Glutamatergic neuron (in vitro differentiated cells): Measurements from ENCODE around the gene ZBTB46. TPM values are rescaled to one million over a fixed set of nuclear protein-coding genes. Genes with fewer than 3 reads are reported as not detected.
A peak's percentile ranks its signal among the peaks of the same experiment; 100 is the strongest.

Experiments used
- DNase-seq: peaks from one replicate; pipeline ENCODE4 v3.0.0; 2022
- H3K27ac Mint-ChIP-seq: one replicate; pipeline ENCODE4 v1.8.0; 2020; ENCODE audit warnings: mild to moderate bottlenecking, mixed read lengths, inconsistent platforms; ENCODE audit not compliant: unreplicated experiment
- H3K27me3 Mint-ChIP-seq: one replicate; pipeline ENCODE4 v1.8.0; 2020; ENCODE audit warnings: mild to moderate bottlenecking, moderate library complexity, mixed read lengths, inconsistent platforms; ENCODE audit not compliant: unreplicated experiment
- H3K36me3 Mint-ChIP-seq: one replicate; pipeline ENCODE4 v1.8.0; 2020; ENCODE audit warnings: mild to moderate bottlenecking, mixed read lengths, inconsistent platforms; ENCODE audit not compliant: unreplicated experiment
- H3K4me1 Mint-ChIP-seq: one replicate; pipeline ENCODE4 v1.8.0; 2020; ENCODE audit warnings: mild to moderate bottlenecking, low read depth, mixed read lengths, inconsistent platforms; ENCODE audit not compliant: unreplicated experiment
- H3K4me3 Mint-ChIP-seq: one replicate; pipeline ENCODE4 v1.8.0; 2020; ENCODE audit warnings: mild to moderate bottlenecking, mixed read lengths, inconsistent platforms; ENCODE audit not compliant: unreplicated experiment
- H3K9me3 Mint-ChIP-seq: one replicate; pipeline ENCODE4 v1.8.0; 2020; ENCODE audit warnings: mild to moderate bottlenecking, moderate library complexity, mixed read lengths, inconsistent platforms; ENCODE audit not compliant: unreplicated experiment
- CTCF ChIP-seq: fragments of 200-600 bp; sonication (generic); IDR thresholded peaks from one replicate; pipeline ENCODE4 v1.5.0; 2021; ENCODE audit not compliant: partially characterized antibody, unreplicated experiment
- total RNA-seq: library from RNA; stranded (reverse); fragmentation: NEBNext Ultra II Directional; extraction: Animal tissue kit (Norgen Biotek cat#: 25700); gene quantifications from one replicate; pipeline ENCODE4 v1.2.1, GENCODE V29; 2021; ENCODE audit not compliant: unreplicated experiment

ZBTB46 gene
- total RNA-seq, 1 donor from 2014 or later: 94.4 TPM

GRCh38 chr20:63828124-63828523 lies 2.9 kb downstream of the ZBTB46 start:
- DNase-seq: no peak
- no peak for TF ChIP-seq CTCF
- Mint-ChIP-seq H3K27me3 (peaks cover 13% of the 10 kb centered on the region), H3K9me3 (peaks cover 18% of the 10 kb centered on the region), H3K36me3 (no peaks in the 10 kb centered on the region), H3K4me3 (peak overlapping the region; percentile 98), H3K4me1 (peaks cover 30% of the 10 kb centered on the region), H3K27ac (peak overlapping the region; percentile 38)

DNA sequence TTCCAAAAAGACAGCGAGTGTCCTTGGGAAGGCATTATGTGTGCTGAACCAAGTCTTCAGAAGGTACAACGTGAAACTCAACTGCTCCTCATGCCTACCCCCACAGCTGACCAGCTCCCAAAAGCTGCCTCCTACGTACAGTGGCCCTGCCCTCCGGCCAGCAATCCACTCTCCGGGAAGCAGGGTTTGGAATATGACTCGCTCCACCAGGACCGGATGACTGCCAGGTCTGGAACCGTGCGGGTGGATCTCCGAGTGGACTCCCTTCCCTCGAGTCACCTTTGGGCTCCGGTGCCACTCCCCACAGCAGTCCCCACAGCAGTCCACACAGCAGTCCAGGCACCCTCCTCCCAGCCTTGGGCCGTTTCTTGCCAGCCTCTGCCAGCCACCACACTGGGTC lies 4.3 kb downstream of the ZBTB46 start:
- Mint-ChIP-seq H3K27me3 (peaks cover 13% of the 10 kb centered on the region), H3K27ac (peak overlapping the region; percentile 33), H3K9me3 (peaks cover 16% of the 10 kb centered on the region), H3K4me1 (peaks cover 37% of the 10 kb centered on the region), H3K4me3 (peak overlapping the region; percentile 71), H3K36me3 (no peaks in the 10 kb centered on the region)
- no peak for TF ChIP-seq CTCF
- no peak for DNase-seq

- H3K36me3 Mint-ChIP-seq: no peaks in the 10 kb centered on the region
- H3K27me3 Mint-ChIP-seq: peaks cover 13% of the 10 kb centered on the region
- no peak for DNase-seq
- H3K27ac Mint-ChIP-seq: no peak overlapping the region
- peak overlapping the region; percentile 77 for H3K4me3 Mint-ChIP-seq
- H3K4me1 Mint-ChIP-seq: peaks cover 38% of the 10 kb centered on the region
- peaks cover 16% of the 10 kb centered on the region for H3K9me3 Mint-ChIP-seq
- TF ChIP-seq CTCF: no peak
Observed at GRCh38 chr20:63825331-63826118, 5.5 kb downstream of the ZBTB46 start.

- Mint-ChIP-seq H3K9me3 (peaks cover 9% of the 10 kb centered on the region), H3K27ac (peak overlapping the region; percentile 62)
Observed at GRCh38 chr20:63823691-63824311, 7.3 kb downstream of the ZBTB46 start.

More at GRCh38 chr20:63823691-63824311, 7.3 kb downstream of the ZBTB46 start:
- DNase-seq: no peak
- no peaks in the 10 kb centered on the region for H3K36me3 Mint-ChIP-seq
- H3K4me1 Mint-ChIP-seq: peaks cover 44% of the 10 kb centered on the region
- H3K4me3 Mint-ChIP-seq: no peak overlapping the region
- H3K27me3 Mint-ChIP-seq: peaks cover 3% of the 10 kb centered on the region
- TF ChIP-seq CTCF: no peak
